K562 (cell line): ENCODE results near the gene CDH8. TPM values are rescaled to one million over a fixed set of nuclear protein-coding genes. Genes with fewer than 3 reads are reported as not detected.

Experiments used
- EP400 ChIP-seq: fragments of 450-650 bp; IDR thresholded peaks from 2 replicates; pipeline ENCODE4 v1.6.1; 2017; ENCODE audit warnings: antibody characterized with exemption, mild to moderate bottlenecking, moderate library complexity
- KAT8 ChIP-seq: fragments of 450-650 bp; IDR thresholded peaks from 2 replicates; pipeline ENCODE4 v1.6.1; 2016; ENCODE audit warnings: low read depth, mild to moderate bottlenecking
- RNF2 ChIP-seq: sonication (generic); IDR thresholded peaks from 2 replicates; pipeline ENCODE4 v1.6.1; 2016
- polyA plus RNA-seq, 8 experiments: library from polyadenylated mRNA; depleted of rRNA in 4 of 8; stranded (reverse) in 5 of 8; unstranded in 3 of 8; fragments of >200 nt; fragmentation: Nextera tagmentation in 2 of 8; fragmentation: Illumina TruSeq in 1 of 8; extraction: Ambion mirVana in 2 of 8; extraction: Trizol in 1 of 8; gene quantifications; 2 replicates each; pipeline versions ENCODE4 v1.2.1 to v1.2.3, GENCODE V29; 2011 to 2014; ENCODE audit warnings: inconsistent platforms in 1 of 8, missing spikeins in 1 of 8
- total RNA-seq, 7 experiments: library from RNA; depleted of rRNA in 6 of 7; stranded (reverse); fragments of >200 nt in 6 of 7; fragmentation: Illumina TruSeq in 2 of 7; extraction: Trizol in 2 of 7; gene quantifications; 2 replicates each; pipeline versions ENCODE4 v1.2.1 to v1.2.3, GENCODE V29; 2011 to 2021; ENCODE audit warnings: low replicate concordance in 1 of 7
- TF ChIP-seq, protein P1 (sequence below), 2 experiments: fragments of 450-650 bp in 1 of 2; sonication (generic) in 1 of 2; formaldehyde crosslinking in 1 of 2; IDR thresholded peaks; 2 replicates each; pipeline versions ENCODE4 v1.7.1 to v1.9.0; 2016 to 2022; ENCODE audit warnings: inconsistent platforms in 1 of 2, mild to moderate bottlenecking in 1 of 2, missing genetic modification reagents in 1 of 2

CDH8 gene
- total and polyA plus RNA-seq, 9 of the 15 experiments (the other 6 are each of a cell fraction or from before 2014, with no cell fraction given): 0.22 to 1.4 (median 0.42) TPM; not detected in 4

DNA sequence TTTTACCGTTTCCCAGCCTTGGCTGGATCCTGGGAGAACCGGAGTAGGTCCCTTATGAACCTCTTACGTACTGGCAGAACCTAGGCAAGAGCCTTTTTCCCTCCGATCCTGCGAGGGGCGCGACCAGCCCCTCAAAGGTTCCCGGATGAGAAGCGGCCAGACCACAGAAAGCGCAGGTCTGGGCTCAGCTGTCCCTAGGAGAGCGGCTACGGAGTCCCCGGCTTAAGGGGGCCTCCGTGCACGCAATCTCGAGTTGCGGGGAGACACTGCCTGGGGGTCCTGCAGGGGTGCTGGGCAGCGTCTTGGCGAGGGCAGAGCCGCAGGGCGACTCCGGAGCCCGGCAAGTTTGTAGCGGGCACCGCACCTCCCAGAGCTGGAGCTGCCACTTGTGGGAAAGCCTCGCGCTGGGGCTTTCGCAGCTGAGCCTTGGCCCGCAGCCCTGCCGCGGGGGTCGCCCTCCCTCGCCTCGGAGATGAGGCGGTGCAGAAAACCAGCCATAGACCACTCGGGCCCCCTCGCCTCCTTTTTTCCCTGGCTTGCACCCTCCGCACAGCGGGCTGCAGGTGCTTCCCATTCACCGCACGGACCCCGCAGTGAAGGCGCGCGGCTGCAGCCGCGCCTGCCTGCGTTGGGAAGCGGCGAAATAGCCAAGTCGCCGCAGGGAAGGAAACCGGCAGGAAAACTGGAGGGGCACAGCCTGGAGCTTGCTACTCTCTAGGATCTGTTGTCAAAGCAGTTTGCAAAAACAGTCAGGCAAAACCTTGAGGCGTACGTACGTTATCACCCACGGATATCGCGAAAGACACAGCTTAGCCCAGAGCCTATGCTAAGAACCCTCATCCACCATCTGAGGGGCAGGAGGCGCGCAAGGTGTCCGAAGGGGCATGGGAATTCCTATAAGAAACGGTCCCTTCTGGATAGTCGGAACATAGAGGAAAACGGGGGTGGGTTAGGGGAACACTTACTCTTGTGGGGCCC lies 834 bp downstream of the CDH8 start (continued):
- TF ChIP-seq, protein P1, sequence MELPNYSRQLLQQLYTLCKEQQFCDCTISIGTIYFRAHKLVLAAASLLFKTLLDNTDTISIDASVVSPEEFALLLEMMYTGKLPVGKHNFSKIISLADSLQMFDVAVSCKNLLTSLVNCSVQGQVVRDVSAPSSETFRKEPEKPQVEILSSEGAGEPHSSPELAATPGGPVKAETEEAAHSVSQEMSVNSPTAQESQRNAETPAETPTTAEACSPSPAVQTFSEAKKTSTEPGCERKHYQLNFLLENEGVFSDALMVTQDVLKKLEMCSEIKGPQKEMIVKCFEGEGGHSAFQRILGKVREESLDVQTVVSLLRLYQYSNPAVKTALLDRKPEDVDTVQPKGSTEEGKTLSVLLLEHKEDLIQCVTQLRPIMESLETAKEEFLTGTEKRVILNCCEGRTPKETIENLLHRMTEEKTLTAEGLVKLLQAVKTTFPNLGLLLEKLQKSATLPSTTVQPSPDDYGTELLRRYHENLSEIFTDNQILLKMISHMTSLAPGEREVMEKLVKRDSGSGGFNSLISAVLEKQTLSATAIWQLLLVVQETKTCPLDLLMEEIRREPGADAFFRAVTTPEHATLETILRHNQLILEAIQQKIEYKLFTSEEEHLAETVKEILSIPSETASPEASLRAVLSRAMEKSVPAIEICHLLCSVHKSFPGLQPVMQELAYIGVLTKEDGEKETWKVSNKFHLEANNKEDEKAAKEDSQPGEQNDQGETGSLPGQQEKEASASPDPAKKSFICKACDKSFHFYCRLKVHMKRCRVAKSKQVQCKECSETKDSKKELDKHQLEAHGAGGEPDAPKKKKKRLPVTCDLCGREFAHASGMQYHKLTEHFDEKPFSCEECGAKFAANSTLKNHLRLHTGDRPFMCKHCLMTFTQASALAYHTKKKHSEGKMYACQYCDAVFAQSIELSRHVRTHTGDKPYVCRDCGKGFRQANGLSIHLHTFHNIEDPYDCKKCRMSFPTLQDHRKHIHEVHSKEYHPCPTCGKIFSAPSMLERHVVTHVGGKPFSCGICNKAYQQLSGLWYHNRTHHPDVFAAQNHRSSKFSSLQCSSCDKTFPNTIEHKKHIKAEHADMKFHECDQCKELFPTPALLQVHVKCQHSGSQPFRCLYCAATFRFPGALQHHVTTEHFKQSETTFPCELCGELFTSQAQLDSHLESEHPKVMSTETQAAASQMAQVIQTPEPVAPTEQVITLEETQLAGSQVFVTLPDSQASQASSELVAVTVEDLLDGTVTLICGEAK (IDR thresholded peaks at IDR 0.05): no peak
- TF ChIP-seq, protein P1 (CRISPR knock-in tag; IDR thresholded peaks at IDR 0.05): no peak
- TF ChIP-seq EP400 (no peak), RNF2 (no peak), KAT8 (no peak)
